H1 (cell line): ENCODE results near the gene PLPP7. TPM values are rescaled to one million over a fixed set of nuclear protein-coding genes. Genes with fewer than 3 reads are reported as not detected.
A peak's percentile ranks its signal among the peaks of the same experiment; 100 is the strongest.

Source experiments
- ATF2 ChIP-seq: IDR thresholded peaks from 2 replicates; pipeline ENCODE4 v1.6.1; 2012; ENCODE audit warnings: low read length, inconsistent platforms
- BRCA1 ChIP-seq: IDR thresholded peaks from 2 replicates; pipeline ENCODE4 v1.6.1; 2012; ENCODE audit warnings: low read depth, low read length, improper control_type of control experiment
- CBX8 ChIP-seq: fragments of 300-800, 300-1000 bp; sonication (generic); IDR thresholded peaks from 2 replicates; pipeline ENCODE4 v1.7.1; 2016; ENCODE audit warnings: low read depth, low read length, borderline replicate concordance
- CHD1 ChIP-seq: IDR thresholded peaks from 2 replicates; pipeline ENCODE4 v1.6.1; 2012; ENCODE audit warnings: low read depth, low read length, improper control_type of control experiment
- CREB1 ChIP-seq: IDR thresholded peaks from 2 replicates; pipeline ENCODE4 v1.6.1; 2012; ENCODE audit warnings: inconsistent platforms
- HDAC6 ChIP-seq: IDR thresholded peaks from one replicate; pipeline ENCODE4 v1.7.1; 2012; ENCODE audit warnings: low read depth, mild to moderate bottlenecking, inconsistent platforms, low read length, moderate library complexity
- KDM4A ChIP-seq: IDR thresholded peaks from one replicate; pipeline ENCODE4 v1.7.1; 2012; ENCODE audit warnings: low read depth, mild to moderate bottlenecking, moderate library complexity, low read length, inconsistent platforms; ENCODE audit not compliant: severe bottlenecking
- PHF8 ChIP-seq: fragments of 200-600 bp; sonication (generic); conservative IDR thresholded peaks from 2 replicates; pipeline ENCODE4 v1.7.1; 2012; ENCODE audit warnings: low read depth, mild to moderate bottlenecking, inconsistent platforms, low read length, moderate library complexity
- RBBP5 ChIP-seq: IDR thresholded peaks from 2 replicates; pipeline ENCODE4 v1.7.1; 2012; ENCODE audit warnings: low read depth, mild to moderate bottlenecking, inconsistent platforms, low read length, moderate library complexity, borderline replicate concordance
- SAP30 ChIP-seq: fragments of 300-600 bp; sonication (generic); IDR thresholded peaks from 2 replicates; pipeline ENCODE4 v1.7.1; 2012; ENCODE audit warnings: low read length, moderate library complexity, mild to moderate bottlenecking, inconsistent platforms; ENCODE audit not compliant: insufficient read depth, insufficient replicate concordance
- SP1 ChIP-seq: IDR thresholded peaks from 2 replicates; pipeline ENCODE4 v1.6.1; 2011; ENCODE audit warnings: low read depth, low read length
- SUZ12 ChIP-seq: fragments of 200-600 bp; sonication (generic); IDR thresholded peaks from 2 replicates; pipeline ENCODE4 v1.6.1; 2012; ENCODE audit warnings: mild to moderate bottlenecking, inconsistent platforms, low read length, moderate library complexity, mixed read lengths
- TCF12 ChIP-seq: IDR thresholded peaks from 2 replicates; pipeline ENCODE4 v1.6.1; 2011; ENCODE audit warnings: low read depth, mild to moderate bottlenecking, low read length
- ZNF274 ChIP-seq: IDR thresholded peaks from 2 replicates; pipeline ENCODE4 v1.7.0; 2012; ENCODE audit warnings: low read length, borderline replicate concordance; ENCODE audit errors: extremely low read depth
- polyA plus RNA-seq, 7 experiments: library from polyadenylated mRNA; depleted of rRNA in 3 of 7; stranded (reverse) in 5 of 7; unstranded in 2 of 7; fragments of >200 nt in 5 of 7; fragments of 200-250 nt in 2 of 7; gene quantifications; 1 replicate in 5 of 7; 2 replicates in 1 of 7; 4 replicates in 1 of 7; pipeline versions ENCODE4 v1.2.1 to v1.2.3, GENCODE V29; 2011 to 2013; ENCODE audit warnings: missing spikeins in 2 of 7, mixed read lengths in 2 of 7
- total RNA-seq: library from RNA; stranded (reverse); fragmentation: NEBNext Ultra II Directional; extraction: Animal tissue kit (Norgen Biotek cat#: 25700); gene quantifications from 2 replicates; pipeline ENCODE4 v1.2.1, GENCODE V29; 2021

The PLPP7 gene
- total and polyA plus RNA-seq, 2 of the 8 experiments (the other 6 are each of a cell fraction or from before 2014, with no cell fraction given): 3.4 to 3.9 TPM

GRCh38 chr9:131330814-131331600, 41.5 kb downstream of the PLPP7 start (continued):
- no peak for TF ChIP-seq ATF2
- TF ChIP-seq CREB1: no peak
- TF ChIP-seq HDAC6: no peak
- TF ChIP-seq CHD1: no peak
- peak; percentile 65 for TF ChIP-seq SP1
- TF ChIP-seq SAP30: no peak
- no peak for TF ChIP-seq CBX8
- no peak for TF ChIP-seq SUZ12
- no peak for TF ChIP-seq RBBP5
- TF ChIP-seq TCF12: peak; percentile 86
- TF ChIP-seq PHF8: no peak
- TF ChIP-seq BRCA1: no peak
- TF ChIP-seq ZNF274: no peak
- no peak for TF ChIP-seq KDM4A
